Measurements from ENCODE around the gene WNT8A. TPM values are rescaled to one million over a fixed set of nuclear protein-coding genes. Genes with fewer than 3 reads are reported as not detected.
"Not testable (repeated sequence)": the region's sequence is repeated elsewhere in the genome, so short reads cannot be mapped to it uniquely, and the experiment has no call there.

WNT8A gene
- total RNA-seq, 1 experiment from 2014 or later = not detected

- Histone ChIP-seq H3K4me1 (ENCODE audit: control insufficient read depth, insufficient read depth, low read length) (peaks cover 8% of the 10 kb centered on the region; the same call in 1 of the 2 replicates), H3K4me3 (ENCODE audit: low read depth in 2 of 2, low read length in 2 of 2) (no peak overlapping the region), H3K9me3 (ENCODE audit: control insufficient read depth, insufficient read depth, low read depth, low read length) (no peaks in the 10 kb centered on the region), H3K27ac (ENCODE audit: low read length) (no peak overlapping the region), H3K36me3 (ENCODE audit: control insufficient read depth, insufficient read depth, low read length) (no peaks in the 10 kb centered on the region), H3K27me3 (ENCODE audit: control insufficient read depth, insufficient read depth, low read length) (no peaks in the 10 kb centered on the region)
- ChIA-PET POLR2A (interaction anchor here (0.6 to 0.7 kb wide), 3 partner anchors 23 to 801 kb away, joined by 5 to 11 read pairs (median 6); no protein-coding TSS in a partner anchor), CTCF (no interaction called here)
- intact Hi-C loops (cut with micrococcal nuclease; ENCODE audit: unreplicated experiment) = no loop called here
- in situ Hi-C loops (cut with HindIII; ENCODE audit: low pct_unique_long_range_greater_than_20kb, low sequenced_read_pairs) = no loop called here
- no peak for DNase-seq (ENCODE audit: low read depth, low spot score)
- TF ChIP-seq REST (IDR thresholded peaks at IDR 0.05; ENCODE audit: insufficient read depth in 1 of 2, low read depth in 2 of 2, low read length in 1 of 2) = no peak
- no peak for TF ChIP-seq POLR2AphosphoS5 (IDR thresholded peaks at IDR 0.05; ENCODE audit: low read depth, low read length)
- no peak for TF ChIP-seq TCF7L2 (IDR thresholded peaks at IDR 0.05; ENCODE audit: low read depth, low read length)
- TF ChIP-seq CTCF (IDR thresholded peaks at IDR 0.05) = no peak
- TF ChIP-seq SIN3A (IDR thresholded peaks at IDR 0.05; ENCODE audit: borderline replicate concordance, insufficient read depth, low read depth, low read length) = no peak
- no peak for ATAC-seq
- no TSS peak for BruUV-seq (replicated peaks)
Observed at GRCh38 chr5:138038826-138039225, 45.0 kb upstream of the WNT8A start.

GRCh38 chr5:138045283-138045682 lies 38.5 kb upstream of the WNT8A start:
- H3K4me3 ChIP-seq (ENCODE audit: low read depth in 2 of 2, low read length in 2 of 2); H3K27ac ChIP-seq (ENCODE audit: low read length); H3K36me3 ChIP-seq (ENCODE audit: control insufficient read depth, insufficient read depth, low read length); H3K27me3 ChIP-seq (ENCODE audit: control insufficient read depth, insufficient read depth, low read length); intact Hi-C loops (cut with micrococcal nuclease; ENCODE audit: unreplicated experiment); POLR2A ChIA-PET; H3K9me3 ChIP-seq (ENCODE audit: control insufficient read depth, insufficient read depth, low read depth, low read length); DNase-seq (ENCODE audit: low read depth, low spot score); H3K4me1 ChIP-seq (ENCODE audit: control insufficient read depth, insufficient read depth, low read length); in situ Hi-C loops (cut with HindIII; ENCODE audit: low pct_unique_long_range_greater_than_20kb, low sequenced_read_pairs); ATAC-seq; CTCF ChIA-PET; BruUV-seq (replicated peaks): not testable (repeated sequence)

GRCh38 chr5:138051441-138052296 lies 32.2 kb upstream of the WNT8A start:
- H3K27me3 ChIP-seq (ENCODE audit: control insufficient read depth, insufficient read depth, low read length) = no peaks in the 10 kb centered on the region
- BruUV-seq (replicated peaks) = no TSS peak

More at GRCh38 chr5:138051441-138052296, 32.2 kb upstream of the WNT8A start:
- H3K9me3 ChIP-seq (ENCODE audit: control insufficient read depth, insufficient read depth, low read depth, low read length) = no peaks in the 10 kb centered on the region
- CTCF ChIA-PET = no interaction called here
- in situ Hi-C loops (cut with HindIII; ENCODE audit: low pct_unique_long_range_greater_than_20kb, low sequenced_read_pairs) (no loop called here), intact Hi-C loops (cut with micrococcal nuclease; ENCODE audit: unreplicated experiment) (no loop called here)
- TF ChIP-seq SIN3A (IDR thresholded peaks at IDR 0.05; ENCODE audit: borderline replicate concordance, insufficient read depth, low read depth, low read length) = no peak
- no peak for TF ChIP-seq TCF7L2 (IDR thresholded peaks at IDR 0.05; ENCODE audit: low read depth, low read length)
- TF ChIP-seq POLR2AphosphoS5 (IDR thresholded peaks at IDR 0.05; ENCODE audit: low read depth, low read length) = no peak
- TF ChIP-seq REST (IDR thresholded peaks at IDR 0.05; ENCODE audit: insufficient read depth in 1 of 2, low read depth in 2 of 2, low read length in 1 of 2) = no peak
- TF ChIP-seq CTCF (IDR thresholded peaks at IDR 0.05) = no peak
- ATAC-seq (no peak), DNase-seq (ENCODE audit: low read depth, low spot score) (no peak)
- no peak overlapping the region for H3K4me3 ChIP-seq (ENCODE audit: low read depth in 2 of 2, low read length in 2 of 2)
- no peak overlapping the region for H3K27ac ChIP-seq (ENCODE audit: low read length)
- no peaks in the 10 kb centered on the region for H3K36me3 ChIP-seq (ENCODE audit: control insufficient read depth, insufficient read depth, low read length)
- POLR2A ChIA-PET = no interaction called here
- no peaks in the 10 kb centered on the region for H3K4me1 ChIP-seq (ENCODE audit: control insufficient read depth, insufficient read depth, low read length)
